ENCODE data around the gene TDRKH. TPM values are rescaled to one million over a fixed set of nuclear protein-coding genes. Genes with fewer than 3 reads are reported as not detected.

Gene TDRKH
- total and polyA plus RNA-seq, 2 of the 13 experiments (the other 11 are each of a cell fraction or from before 2014, with no cell fraction given): 3.9 to 5.4 TPM

- CTCF ChIA-PET (ENCODE audit: low intra/inter-chr PET ratio, low total read pairs): no interaction called here
- no peak overlapping the region for H3K4me3 ChIP-seq (replicated peaks in 1 of 3; ENCODE audit: insufficient read depth in 1 of 3, low read depth in 2 of 3, low read length in 3 of 3)
- FAIRE-seq (no peak), ATAC-seq (no peak), DNase-seq (ENCODE audit: low spot score) (no peak)
- in situ Hi-C loops (cut with HindIII; ENCODE audit: extremely low pct_ligation_motif_present, low pct_unique_long_range_greater_than_20kb): no loop called here
- peaks cover 11% of the 10 kb centered on the region for H3K79me2 ChIP-seq (ENCODE audit: insufficient read depth, low read length)
- H3K27me3 ChIP-seq (ENCODE audit: control insufficient read depth in 1 of 2, insufficient read depth in 2 of 2, low read length in 2 of 2): no peaks in the 10 kb centered on the region
- TF ChIP-seq HNRNPK (IDR thresholded peaks at IDR 0.05; ENCODE audit: low read depth, low read length, poor library complexity, severe bottlenecking): no peak
- TF ChIP-seq ZNF746 (CRISPR knock-in tag; IDR thresholded peaks at IDR 0.05): no peak
- no peak for TF ChIP-seq GMEB1 (CRISPR knock-in tag; IDR thresholded peaks at IDR 0.05; ENCODE audit: borderline replicate concordance)
- intact Hi-C loops (cut with micrococcal nuclease; ENCODE audit: unreplicated experiment): no loop called here
- no peak overlapping the region for H3K27ac ChIP-seq (ENCODE audit: extremely low read length, insufficient read depth, low read length)
- peaks cover 24% of the 10 kb centered on the region for H3K4me1 ChIP-seq (ENCODE audit: insufficient read depth, low read length)
- POLR2A ChIA-PET: interaction anchor here (0.6 kb wide), 1 partner anchor 170 kb away, joined by 3 read pairs; no protein-coding TSS in a partner anchor
- 87% methylated on average over 3 of the region's 3 CpGs for whole genome bisulfite sequencing (ENCODE audit: low lambda C conversion rate)
- BruUV-seq (replicated peaks): no TSS peak
- no peak overlapping the region for H3K4me2 ChIP-seq (ENCODE audit: low read depth, low read length)
- no peaks in the 10 kb centered on the region for H4K20me1 ChIP-seq (ENCODE audit: insufficient read depth, low read length)
- no peaks in the 10 kb centered on the region for H3K36me3 ChIP-seq (replicated peaks in 1 of 2; ENCODE audit: control insufficient read depth in 1 of 2, insufficient read depth in 2 of 2, low read length in 2 of 2)
- H3K9me3 ChIP-seq (ENCODE audit: low read length): no peaks in the 10 kb centered on the region
- no peak overlapping the region for H3K9ac ChIP-seq (ENCODE audit: insufficient read depth, low read depth, low read length)
- no peak overlapping the region for H2AFZ ChIP-seq (ENCODE audit: low read length)
Observed at GRCh38 chr1:151787689-151788088, 2.6 kb downstream of the TDRKH start.

GRCh38 chr1:151783796-151784195, 6.5 kb downstream of the TDRKH start:
- POLR2A ChIA-PET: no interaction called here
- no peak overlapping the region for H3K4me2 ChIP-seq (ENCODE audit: low read depth, low read length)
- ATAC-seq (no peak), FAIRE-seq (no peak), DNase-seq (ENCODE audit: low spot score) (no peak)
- 68% methylated on average over 2 of the region's 2 CpGs for WGBS (ENCODE audit: low lambda C conversion rate)
- H3K79me2 ChIP-seq (ENCODE audit: insufficient read depth, low read length): no peaks in the 10 kb centered on the region
- H3K4me3 ChIP-seq (replicated peaks in 1 of 3; ENCODE audit: insufficient read depth in 1 of 3, low read depth in 2 of 3, low read length in 3 of 3): no peak overlapping the region
- no peak overlapping the region for H3K9ac ChIP-seq (ENCODE audit: insufficient read depth, low read depth, low read length)
- no peaks in the 10 kb centered on the region for H3K27me3 ChIP-seq (ENCODE audit: control insufficient read depth in 1 of 2, insufficient read depth in 2 of 2, low read length in 2 of 2)
- BruUV-seq (replicated peaks): no TSS peak
- intact Hi-C loops (cut with micrococcal nuclease; ENCODE audit: unreplicated experiment): no loop called here
- H4K20me1 ChIP-seq (ENCODE audit: insufficient read depth, low read length): no peaks in the 10 kb centered on the region
- no peaks in the 10 kb centered on the region for H3K9me3 ChIP-seq (ENCODE audit: low read length)
- no peak overlapping the region for H2AFZ ChIP-seq (ENCODE audit: low read length)
- CTCF ChIA-PET (ENCODE audit: low intra/inter-chr PET ratio, low total read pairs): no interaction called here
- H3K27ac ChIP-seq (ENCODE audit: extremely low read length, insufficient read depth, low read length): no peak overlapping the region
- H3K4me1 ChIP-seq (ENCODE audit: insufficient read depth, low read length): peaks cover 2% of the 10 kb centered on the region; the same call in 1 of the 2 replicates
- in situ Hi-C loops (cut with HindIII; ENCODE audit: extremely low pct_ligation_motif_present, low pct_unique_long_range_greater_than_20kb): no loop called here
- H3K36me3 ChIP-seq (replicated peaks in 1 of 2; ENCODE audit: control insufficient read depth in 1 of 2, insufficient read depth in 2 of 2, low read length in 2 of 2): no peaks in the 10 kb centered on the region
- TF ChIP-seq MTERF4 (CRISPR knock-in tag; IDR thresholded peaks at IDR 0.05): no peak
- TF ChIP-seq E2F1 (CRISPR knock-in tag; IDR thresholded peaks at IDR 0.05): no peak
- TF ChIP-seq ZNF432 (CRISPR knock-in tag; IDR thresholded peaks at IDR 0.05; ENCODE audit: borderline replicate concordance): no peak
- TF ChIP-seq ZNF660 (CRISPR knock-in tag; IDR thresholded peaks at IDR 0.05; ENCODE audit: borderline replicate concordance, low read depth): no peak
- TF ChIP-seq ZBTB39 (CRISPR knock-in tag; IDR thresholded peaks at IDR 0.05): no peak
